Upper lobe of left lung (tissue), 6 donors: Measurements from ENCODE around the gene TTC34. TPM values are rescaled to one million over a fixed set of nuclear protein-coding genes. Genes with fewer than 3 reads are reported as not detected.

Experiments used
- ATAC-seq, 2 donors: fragments of 200-7000 bp; cut with Tn5 transposase; one replicate each; pipeline ENCODE4 v1.9.1; 2022; ENCODE audit warnings: mild to moderate bottlenecking in 2 of 2, moderate library complexity in 2 of 2; ENCODE audit not compliant: low FRiP score in 2 of 2
- DNase-seq, 2 donors: peaks; one replicate each; pipeline ENCODE4 v3.0.0-alpha.2; 2019 to 2020
- H3K27ac ChIP-seq, 4 donors: fragments of 200-600 bp; sonication (generic); one replicate each; pipeline ENCODE4 v1.5.1; 2016 to 2019
- H3K27me3 ChIP-seq, 4 donors: fragments of 200-600 bp; sonication (generic); one replicate each; pipeline ENCODE4 v1.5.1; 2017 to 2019
- H3K36me3 ChIP-seq, 4 donors: fragments of 200-600 bp; sonication (generic); one replicate each; pipeline ENCODE4 v1.5.1; 2016 to 2019
- H3K4me1 ChIP-seq, 4 donors: fragments of 200-600 bp; sonication (generic); one replicate each; pipeline ENCODE4 v1.5.1; 2018 to 2019
- H3K4me3 ChIP-seq, 4 donors: fragments of 200-600 bp; sonication (generic); one replicate each; pipeline ENCODE4 v1.5.1; 2017 to 2019; ENCODE audit warnings: mild to moderate bottlenecking in 2 of 4, moderate library complexity in 1 of 4
- H3K9me3 ChIP-seq, 4 donors: fragments of 200-600 bp; sonication (generic); one replicate each; pipeline ENCODE4 v1.5.1; 2018 to 2019
- CTCF ChIP-seq, 6 experiments: fragments of 450-650 bp in 4 of 6; fragments of 200-600 bp in 2 of 6; sonication (generic) in 2 of 6; IDR thresholded peaks; one replicate each; pipeline ENCODE4 v1.5.1; 2016 to 2019; ENCODE audit warnings: antibody characterized with exemption in 6 of 6
- EP300 ChIP-seq, 4 donors: sonication (generic); formaldehyde crosslinking; IDR thresholded peaks; one replicate each; pipeline ENCODE4 v1.5.1; 2017; ENCODE audit warnings: antibody characterized with exemption in 4 of 4, control low read depth in 2 of 4
- POLR2A ChIP-seq, 4 donors: fragments of 450-650 bp; IDR thresholded peaks; one replicate each; pipeline ENCODE4 v1.5.1; 2016 to 2017; ENCODE audit warnings: antibody characterized with exemption in 4 of 4, mild to moderate bottlenecking in 2 of 4
- POLR2AphosphoS5 ChIP-seq, 2 donors: sonication (generic); formaldehyde crosslinking; IDR thresholded peaks; one replicate each; pipeline ENCODE4 v1.5.1; 2017; ENCODE audit warnings: antibody characterized with exemption in 2 of 2
- WGBS, 2 donors: methylation state at CpG; one replicate each; pipeline ENCODE4 v1.1.5; 2017 to 2018; 5-methylcytosine and 5-hydroxymethylcytosine counted together
- total RNA-seq, 6 donors: library from RNA; depleted of rRNA in 4 of 6; stranded (reverse); fragments of >200 nt in 4 of 6; gene quantifications; one replicate each; pipeline versions ENCODE4 v1.1.0 to v1.2.1, GENCODE V29; 2016 to 2021
- donor health status: DM: no; HTN: no; CAD: no; lungs with moderate emphysema.
- donor health status: DM: no; HTN: yes; CAD: no; lungs with severe emphysema.

TTC34 gene
- total RNA-seq, 6 donors from 2014 or later = 0.76 to 4.2 (median 2.1) TPM

- peak in 1 of 2 donors; percentile 63 for DNase-seq
- 60 to 76% methylated on average over 1 to 3 of the region's 15 CpGs for WGBS, 2 donors
Measured at GRCh38 chr1:2810281-2810680, 8.8 kb upstream of the TTC34 start.

GRCh38 chr1:2809656-2810055 lies 8.2 kb upstream of the TTC34 start:
- 87 to 92% methylated on average over 4 to 17 of the region's 17 CpGs for WGBS, 2 donors
- peaks cover 0 to 14% (median 0%) of the 10 kb centered on the region in 4 donors for H3K9me3 ChIP-seq
- H3K4me1 ChIP-seq = no peaks in the 10 kb centered on the region
- no peak overlapping the region for H3K27ac ChIP-seq
- no peaks in the 10 kb centered on the region for H3K36me3 ChIP-seq
- H3K4me3 ChIP-seq = no peak overlapping the region
- H3K27me3 ChIP-seq = no peaks in the 10 kb centered on the region
- peak in 1 of 2 donors; percentile 67 for DNase-seq
- ATAC-seq = no peak
- TF ChIP-seq CTCF (IDR thresholded peaks at IDR 0.05) (no peak), POLR2A (IDR thresholded peaks at IDR 0.05) (no peak), POLR2AphosphoS5 (IDR thresholded peaks at IDR 0.05) (no peak), EP300 (IDR thresholded peaks at IDR 0.05) (no peak)

More at GRCh38 chr1:2810281-2810680, 8.8 kb upstream of the TTC34 start:
- peaks cover 0 to 14% (median 0%) of the 10 kb centered on the region in 4 donors for H3K9me3 ChIP-seq
- no peak overlapping the region for H3K27ac ChIP-seq
- H3K4me3 ChIP-seq = no peak overlapping the region
- TF ChIP-seq CTCF (IDR thresholded peaks at IDR 0.05) (no peak), EP300 (IDR thresholded peaks at IDR 0.05) (no peak), POLR2A (IDR thresholded peaks at IDR 0.05) (no peak), POLR2AphosphoS5 (IDR thresholded peaks at IDR 0.05) (no peak)
- no peak for ATAC-seq
- no peaks in the 10 kb centered on the region for H3K4me1 ChIP-seq
- no peaks in the 10 kb centered on the region for H3K36me3 ChIP-seq
- no peaks in the 10 kb centered on the region for H3K27me3 ChIP-seq

GRCh38 chr1:2808831-2809605 lies 7.5 kb upstream of the TTC34 start:
- Histone ChIP-seq H3K27ac (no peak overlapping the region), H3K4me3 (no peak overlapping the region), H3K9me3 (peaks cover 0 to 14% (median 0%) of the 10 kb centered on the region in 4 donors), H3K27me3 (no peaks in the 10 kb centered on the region), H3K36me3 (no peaks in the 10 kb centered on the region), H3K4me1 (no peaks in the 10 kb centered on the region)
- DNase-seq = peak in 1 of 2 donors; percentile 70
- 86% methylated on average over 12 to 32 of the region's 34 CpGs for WGBS, 2 donors
- no peak for ATAC-seq
- TF ChIP-seq CTCF (IDR thresholded peaks at IDR 0.05) (no peak), EP300 (IDR thresholded peaks at IDR 0.05) (no peak), POLR2AphosphoS5 (IDR thresholded peaks at IDR 0.05) (no peak), POLR2A (IDR thresholded peaks at IDR 0.05) (no peak)

- Histone ChIP-seq H3K4me3 (no peak overlapping the region), H3K27ac (no peak overlapping the region), H3K36me3 (no peaks in the 10 kb centered on the region), H3K27me3 (no peaks in the 10 kb centered on the region), H3K4me1 (no peaks in the 10 kb centered on the region), H3K9me3 (peaks cover 0 to 14% (median 0%) of the 10 kb centered on the region in 4 donors)
- DNase-seq (peak in 1 of 2 donors; percentile 61), ATAC-seq (no peak)
- TF ChIP-seq POLR2A (IDR thresholded peaks at IDR 0.05) = no peak
- TF ChIP-seq POLR2AphosphoS5 (IDR thresholded peaks at IDR 0.05) = no peak
- TF ChIP-seq EP300 (IDR thresholded peaks at IDR 0.05) = no peak
- TF ChIP-seq CTCF (IDR thresholded peaks at IDR 0.05) = no peak
- WGBS, 2 donors = 83 to 100% methylated on average over 2 to 5 of the region's 10 CpGs
Measured at GRCh38 chr1:2808386-2808705, 6.9 kb upstream of the TTC34 start.
